H1 (cell line): ENCODE results near the gene KRR1. TPM values are rescaled to one million over a fixed set of nuclear protein-coding genes. Genes with fewer than 3 reads are reported as not detected.

Experiments
- CTCF ChIA-PET: fragments of 300-600 bp; sonication (Branson Sonifier 250); formaldehyde crosslinking; loops from one replicate; lab custom pipeline; 2021; ENCODE audit not compliant: partially characterized antibody; lab: Charles Lee
- POLR2A ChIA-PET: fragments of 300-600 bp; sonication (Branson Sonifier 250); formaldehyde crosslinking; loops from one replicate; lab custom pipeline; 2021; ENCODE audit warnings: inconsistent platforms; ENCODE audit not compliant: partially characterized antibody; lab: Charles Lee
- DNase-seq, 2 experiments: peaks; one replicate each; pipeline versions ENCODE4 v3.0.0 to v3.0.0-alpha.2; 2010 to 2022; ENCODE audit warnings: low spot score in 2 of 2, low read depth in 1 of 2, mixed read lengths in 1 of 2
- FAIRE-seq: peaks from 2 replicates; lab custom pipeline; 2011; peaks lifted over from hg19 to GRCh38; lab: Jason Lieb, UNC
- H2AFZ ChIP-seq: 2 replicates; pipeline ENCODE4 v1.8.1; 2012; ENCODE audit warnings: low read length, inconsistent platforms
- H2AK5ac ChIP-seq: 2 replicates; pipeline ENCODE4 v1.6.1; 2013; ENCODE audit warnings: low read depth, low read length
- H2BK120ac ChIP-seq: replicated peaks from 2 replicates; pipeline ENCODE3; 2013; ENCODE audit warnings: low read depth, low read length, inconsistent platforms
- H2BK12ac ChIP-seq: 2 replicates; pipeline ENCODE4 v1.6.1; 2013; ENCODE audit warnings: low read depth, low read length
- H2BK15ac ChIP-seq: 2 replicates; pipeline ENCODE4 v1.6.1; 2013; ENCODE audit warnings: low read length
- H2BK20ac ChIP-seq: 2 replicates; pipeline ENCODE4 v1.6.1; 2013; ENCODE audit warnings: low read length
- H2BK5ac ChIP-seq: 2 replicates; pipeline ENCODE4 v1.6.1; 2013; ENCODE audit warnings: low read depth, low read length
- H3K14ac ChIP-seq: 2 replicates; pipeline ENCODE4 v1.6.1; 2013; ENCODE audit warnings: inconsistent platforms; ENCODE audit not compliant: insufficient read length
- H3K18ac ChIP-seq: 2 replicates; pipeline ENCODE4 v1.6.1; 2013; ENCODE audit warnings: low read length; ENCODE audit errors: extremely low read depth
- H3K23ac ChIP-seq: 2 replicates; pipeline ENCODE4 v1.6.1; 2013; ENCODE audit warnings: inconsistent platforms; ENCODE audit not compliant: insufficient read length
- H3K23me2 ChIP-seq: 2 replicates; pipeline ENCODE4 v1.6.1; 2013; ENCODE audit warnings: low read depth, low read length
- H3K27ac ChIP-seq: 2 replicates; pipeline ENCODE4 v1.6.1; 2011; ENCODE audit warnings: low read depth, low read length, inconsistent platforms
- H3K27me3 ChIP-seq, 4 experiments: replicated peaks in 1 of 4; 1 replicate in 1 of 4; 2 replicates in 3 of 4; pipeline versions ENCODE4 v1.6.1 to v1.8.1; 2011 to 2013; ENCODE audit warnings: low read length in 3 of 4, mild to moderate bottlenecking in 3 of 4, inconsistent platforms in 2 of 4, mixed read lengths in 2 of 4, moderate library complexity in 1 of 4; ENCODE audit not compliant: control insufficient read depth in 3 of 4, insufficient read depth in 3 of 4; ENCODE audit errors: extremely low read depth in 1 of 4
- H3K36me3 ChIP-seq, 4 experiments: 2 replicates each; pipeline versions ENCODE4 v1.6.1 to v1.8.1; 2011 to 2013; ENCODE audit warnings: mild to moderate bottlenecking in 4 of 4, low read length in 3 of 4, moderate library complexity in 2 of 4, control low read depth in 1 of 4, inconsistent platforms in 1 of 4; ENCODE audit not compliant: insufficient read depth in 4 of 4, control insufficient read depth in 2 of 4
- H3K4ac ChIP-seq: replicated peaks from 2 replicates; pipeline ENCODE3; 2013; ENCODE audit warnings: low read length, low read depth, mixed read lengths, inconsistent platforms; ENCODE audit not compliant: insufficient read length
- H3K4me1 ChIP-seq, 4 experiments: replicated peaks in 1 of 4; 1 replicate in 1 of 4; 2 replicates in 3 of 4; pipeline versions ENCODE4 v1.6.1 to v1.8.1; 2011 to 2013; ENCODE audit warnings: low read length in 3 of 4, inconsistent platforms in 2 of 4, mixed read lengths in 1 of 4; ENCODE audit not compliant: insufficient read depth in 4 of 4, control insufficient read depth in 3 of 4
- H3K4me2 ChIP-seq, 2 experiments: 2 replicates each; pipeline versions ENCODE4 v1.6.1 to v1.8.1; 2011 to 2013; ENCODE audit warnings: low read depth in 2 of 2, low read length in 2 of 2, control low read depth in 1 of 2, inconsistent platforms in 1 of 2, mild to moderate bottlenecking in 1 of 2; ENCODE audit not compliant: insufficient read depth in 1 of 2
- H3K4me3 ChIP-seq, 4 experiments: fragments of 200-600, 300-600 bp in 1 of 4; sonication (generic), shearing (Covaris generic), sonication (Bioruptor Twin) in 1 of 4; 2 replicates each; pipeline versions ENCODE4 v1.5.1 to v1.8.1; 2011 to 2016; ENCODE audit warnings: low read length in 4 of 4, low read depth in 3 of 4, control low read depth in 2 of 4, inconsistent platforms in 2 of 4, mild to moderate bottlenecking in 2 of 4, mixed read lengths in 1 of 4, moderate library complexity in 1 of 4; ENCODE audit not compliant: insufficient read depth in 2 of 4; ENCODE audit errors: extremely low read depth in 1 of 4
- H3K56ac ChIP-seq: replicated peaks from 2 replicates; pipeline ENCODE3; 2013; ENCODE audit warnings: low read depth, mild to moderate bottlenecking, mixed read lengths, low read length, inconsistent platforms; ENCODE audit not compliant: insufficient read length
- H3K79me1 ChIP-seq: 2 replicates; pipeline ENCODE4 v1.6.1; 2013; ENCODE audit warnings: low read depth, low read length, control low read depth
- H3K79me2 ChIP-seq, 2 experiments: 2 replicates each; pipeline versions ENCODE4 v1.6.1 to v1.8.1; 2012 to 2013; ENCODE audit warnings: low read length in 2 of 2, mild to moderate bottlenecking in 2 of 2, inconsistent platforms in 1 of 2; ENCODE audit not compliant: insufficient read depth in 2 of 2, control insufficient read depth in 1 of 2
- H3K9ac ChIP-seq, 4 experiments: replicated peaks in 1 of 4; 1 replicate in 1 of 4; 2 replicates in 3 of 4; pipeline versions ENCODE4 v1.6.1 to v1.8.1; 2011 to 2013; ENCODE audit warnings: low read depth in 3 of 4, low read length in 3 of 4, control low read depth in 2 of 4, mild to moderate bottlenecking in 2 of 4, moderate library complexity in 2 of 4, inconsistent platforms in 1 of 4; ENCODE audit errors: extremely low read depth in 1 of 4
- H3K9me3 ChIP-seq, 2 experiments: 2 replicates each; pipeline versions ENCODE4 v1.6.1 to v1.8.1; 2012 to 2013; ENCODE audit warnings: mild to moderate bottlenecking in 2 of 2, moderate library complexity in 2 of 2, control low read depth in 1 of 2, inconsistent platforms in 1 of 2, low read depth in 1 of 2, low read length in 1 of 2, mixed read lengths in 1 of 2; ENCODE audit not compliant: insufficient read depth in 2 of 2
- H4K20me1 ChIP-seq, 2 experiments: replicated peaks in 1 of 2; 2 replicates each; pipeline versions ENCODE3 to v1.8.1; 2011 to 2013; ENCODE audit warnings: inconsistent platforms in 2 of 2, low read length in 2 of 2, mild to moderate bottlenecking in 1 of 2; ENCODE audit not compliant: insufficient read depth in 2 of 2, control insufficient read depth in 1 of 2
- H4K5ac ChIP-seq: 2 replicates; pipeline ENCODE4 v1.6.1; 2013; ENCODE audit warnings: low read length, low read depth, mixed read lengths, inconsistent platforms; ENCODE audit not compliant: insufficient read length
- H4K8ac ChIP-seq: 2 replicates; pipeline ENCODE4 v1.8.0; 2013; ENCODE audit warnings: mild to moderate bottlenecking, moderate library complexity, low read length, inconsistent platforms; ENCODE audit not compliant: insufficient read depth; ENCODE audit errors: extremely low read depth
- H4K91ac ChIP-seq: replicated peaks from 2 replicates; pipeline ENCODE3; 2013; ENCODE audit warnings: low read length, mixed read lengths, inconsistent platforms; ENCODE audit not compliant: insufficient read length
- BRCA1 ChIP-seq: IDR thresholded peaks from 2 replicates; pipeline ENCODE4 v1.6.1; 2012; ENCODE audit warnings: low read depth, low read length, improper control_type of control experiment
- WGBS, 2 experiments: shearing (Covaris generic) in 1 of 2; methylation state at CpG; one replicate each; pipeline versions ENCODE4 v1.1.6 to v1.1.7; 2013 to 2015; ENCODE audit warnings: low lambda C conversion rate in 2 of 2, mixed read lengths in 2 of 2, inconsistent platforms in 1 of 2, low coverage in 1 of 2, missing lambda C conversion rate in 1 of 2; ENCODE audit not compliant: insufficient replicate concordance in 2 of 2, insufficient coverage in 1 of 2, insufficient read length in 1 of 2; ENCODE audit errors: extremely low coverage in 1 of 2, missing lambda C conversion rate in 1 of 2; 5-methylcytosine and 5-hydroxymethylcytosine counted together
- polyA plus RNA-seq, 7 experiments: library from polyadenylated mRNA; depleted of rRNA in 3 of 7; stranded (reverse) in 5 of 7; unstranded in 2 of 7; fragments of >200 nt in 5 of 7; fragments of 200-250 nt in 2 of 7; gene quantifications; 1 replicate in 5 of 7; 2 replicates in 1 of 7; 4 replicates in 1 of 7; pipeline versions ENCODE4 v1.2.1 to v1.2.3, GENCODE V29; 2011 to 2013; ENCODE audit warnings: missing spikeins in 2 of 7, mixed read lengths in 2 of 7
- total RNA-seq: library from RNA; stranded (reverse); fragmentation: NEBNext Ultra II Directional; extraction: Animal tissue kit (Norgen Biotek cat#: 25700); gene quantifications from 2 replicates; pipeline ENCODE4 v1.2.1, GENCODE V29; 2021

Gene KRR1
- total and polyA plus RNA-seq, 2 of the 8 experiments (the other 6 are each of a cell fraction or from before 2014, with no cell fraction given): 6.1 to 80.1 TPM

DNA sequence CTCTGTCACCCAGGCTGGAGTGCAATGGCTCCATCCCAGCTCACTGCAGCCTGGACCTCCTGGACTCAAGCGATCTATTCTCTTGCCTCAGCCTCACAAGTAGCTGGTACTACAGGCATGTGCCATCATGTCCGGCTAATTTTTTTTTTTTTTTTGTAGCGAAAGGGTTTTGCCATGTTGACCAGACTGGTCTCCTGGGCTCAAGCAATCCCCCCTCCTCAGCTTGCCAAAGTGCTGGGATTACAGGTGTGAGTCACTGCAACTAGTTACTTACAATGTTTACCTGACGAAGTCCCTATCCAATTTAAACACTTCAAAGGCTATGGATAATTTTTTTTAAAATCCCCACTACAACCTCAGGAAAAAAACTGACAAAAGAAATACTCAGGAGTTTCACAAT lies 1.8 kb downstream of the KRR1 start:
- Histone ChIP-seq H3K4me2 (peak overlapping the region; percentile 76 to 94; a peak in 3 of 4 replicates), H2BK120ac (no peak overlapping the region), H4K20me1 (peaks cover 2 to 4% of the 10 kb centered on the region in 2 experiments), H3K9ac (no peak overlapping the region), H3K27me3 (no peaks in the 10 kb centered on the region), H2BK20ac (no peak overlapping the region), H3K79me1 (no peaks in the 10 kb centered on the region), H2AK5ac (no peak overlapping the region), H3K18ac (no peak overlapping the region), H3K27ac (no peak overlapping the region), H3K23me2 (no peaks in the 10 kb centered on the region; the same call in 1 of the 2 replicates), H4K91ac (no peak overlapping the region), H3K4ac (no peak overlapping the region), H2BK15ac (no peak overlapping the region), H3K4me1 (no peaks in the 10 kb centered on the region; a peak in 2 of 7 replicates), H2BK5ac (no peak overlapping the region), H3K36me3 (peaks cover 0 to 25% (median 8%) of the 10 kb centered on the region in 4 experiments; a peak in 6 of 8 replicates), H3K14ac (no peak overlapping the region), H2BK12ac (no peak overlapping the region), H4K8ac (no peak overlapping the region; the same call in 1 of the 2 replicates), H4K5ac (no peak overlapping the region), H2AFZ (no peak overlapping the region), H3K56ac (no peak overlapping the region), H3K9me3 (no peaks in the 10 kb centered on the region), H3K4me3 (peak overlapping the region in 1 of 4 experiments; percentile 94; a peak in 3 of 8 replicates), H3K23ac (no peak overlapping the region), H3K79me2 (peaks cover 18 to 50% of the 10 kb centered on the region in 2 experiments; a peak in 3 of 4 replicates)
- no peak for TF ChIP-seq BRCA1
- FAIRE-seq (no peak), DNase-seq (no peak)
- POLR2A ChIA-PET: interaction anchor here (0.6 kb wide), 1 partner anchor 968 kb away, joined by 4 read pairs; no protein-coding TSS in a partner anchor
- 65% methylated on average over 4 of the region's 4 CpGs; no CpG with 5 or more reads in 1 of the 2 experiments for WGBS, 2 experiments
- CTCF ChIA-PET: interaction anchor here (0.6 to 1.5 kb wide), 2 partner anchors 25 to 123 kb away, joined by 3 to 5 read pairs; no protein-coding TSS in a partner anchor
